Endodermal cell (in vitro differentiated cells): ENCODE data around the gene ZNF689. TPM values are rescaled to one million over a fixed set of nuclear protein-coding genes. Genes with fewer than 3 reads are reported as not detected.

Source experiments
- DNase-seq: peaks from one replicate; pipeline ENCODE4 v3.0.0-alpha.2; 2017
- H3K27ac ChIP-seq: 2 replicates; pipeline ENCODE4 v1.5.1; 2013; ENCODE audit warnings: mild to moderate bottlenecking, low read depth, low read length, moderate library complexity
- H3K27me3 ChIP-seq: 2 replicates; pipeline ENCODE4 v1.6.1; 2013; ENCODE audit warnings: mild to moderate bottlenecking, low read length, moderate library complexity; ENCODE audit not compliant: insufficient read depth, control insufficient read depth, poor library complexity, severe bottlenecking
- H3K36me3 ChIP-seq: 2 replicates; pipeline ENCODE4 v1.7.0; 2013; ENCODE audit warnings: mild to moderate bottlenecking, low read length, moderate library complexity; ENCODE audit not compliant: control insufficient read depth, insufficient read depth
- H3K4me1 ChIP-seq: one replicate; pipeline ENCODE4 v1.7.0; 2013; ENCODE audit warnings: low read length; ENCODE audit not compliant: control insufficient read depth, insufficient read depth
- H3K4me3 ChIP-seq: 2 replicates; pipeline ENCODE4 v1.5.1; 2013; ENCODE audit warnings: mild to moderate bottlenecking, low read length, moderate library complexity
- H3K9ac ChIP-seq: 2 replicates; pipeline ENCODE4 v1.6.1; 2013; ENCODE audit warnings: mild to moderate bottlenecking, low read length, moderate library complexity; ENCODE audit not compliant: poor library complexity, severe bottlenecking; ENCODE audit errors: extremely low read depth
- H3K9me3 ChIP-seq: 2 replicates; pipeline ENCODE4 v1.6.1; 2013; ENCODE audit warnings: mild to moderate bottlenecking, low read length, moderate library complexity; ENCODE audit not compliant: control insufficient read depth
- H3K27ac Mint-ChIP-seq: 2 replicates; pipeline ENCODE4 v1.8.0; 2020; ENCODE audit warnings: mixed read lengths
- H3K27me3 Mint-ChIP-seq: 2 replicates; pipeline ENCODE4 v1.8.0; 2021; ENCODE audit warnings: mild to moderate bottlenecking, mixed read lengths; ENCODE audit not compliant: insufficient read depth
- H3K36me3 Mint-ChIP-seq: 2 replicates; pipeline ENCODE4 v1.8.0; 2020; ENCODE audit warnings: low read depth, mixed read lengths
- H3K4me1 Mint-ChIP-seq: 2 replicates; pipeline ENCODE4 v1.8.0; 2020; ENCODE audit warnings: mixed read lengths
- H3K4me3 Mint-ChIP-seq: 2 replicates; pipeline ENCODE4 v1.8.0; 2020; ENCODE audit warnings: mild to moderate bottlenecking, moderate library complexity, mixed read lengths
- H3K9me3 Mint-ChIP-seq: 2 replicates; pipeline ENCODE4 v1.8.0; 2020; ENCODE audit warnings: mild to moderate bottlenecking, mixed read lengths
- whole genome bisulfite sequencing, 2 experiments: methylation state at CpG; one replicate each; pipeline versions ENCODE4 v1.1.5 to v1.1.7; 2013; ENCODE audit warnings: missing lambda C conversion rate in 2 of 2, mixed read lengths in 1 of 2; ENCODE audit not compliant: insufficient coverage in 1 of 2, insufficient read length in 1 of 2; 5-methylcytosine and 5-hydroxymethylcytosine counted together
- total RNA-seq, 2 donors: library from RNA; stranded (reverse); fragmentation: NEBNext Ultra II Directional in 1 of 2; extraction: Animal tissue kit (Norgen Biotek cat#: 25700) in 1 of 2; gene quantifications; 2 replicates in 1 of 2; 3 replicates in 1 of 2; pipeline ENCODE4 v1.2.1, GENCODE V29; 2021
- TF ChIP-seq, protein P1 (sequence below): fragments of 200-600 bp; sonication (generic); conservative IDR thresholded peaks from 2 replicates; pipeline ENCODE4 v1.5.0; 2021; ENCODE audit warnings: antibody characterized with exemption, mild to moderate bottlenecking

ZNF689 gene
- total RNA-seq, 2 donors from 2014 or later, result 13.0 to 15.8 TPM

DNA sequence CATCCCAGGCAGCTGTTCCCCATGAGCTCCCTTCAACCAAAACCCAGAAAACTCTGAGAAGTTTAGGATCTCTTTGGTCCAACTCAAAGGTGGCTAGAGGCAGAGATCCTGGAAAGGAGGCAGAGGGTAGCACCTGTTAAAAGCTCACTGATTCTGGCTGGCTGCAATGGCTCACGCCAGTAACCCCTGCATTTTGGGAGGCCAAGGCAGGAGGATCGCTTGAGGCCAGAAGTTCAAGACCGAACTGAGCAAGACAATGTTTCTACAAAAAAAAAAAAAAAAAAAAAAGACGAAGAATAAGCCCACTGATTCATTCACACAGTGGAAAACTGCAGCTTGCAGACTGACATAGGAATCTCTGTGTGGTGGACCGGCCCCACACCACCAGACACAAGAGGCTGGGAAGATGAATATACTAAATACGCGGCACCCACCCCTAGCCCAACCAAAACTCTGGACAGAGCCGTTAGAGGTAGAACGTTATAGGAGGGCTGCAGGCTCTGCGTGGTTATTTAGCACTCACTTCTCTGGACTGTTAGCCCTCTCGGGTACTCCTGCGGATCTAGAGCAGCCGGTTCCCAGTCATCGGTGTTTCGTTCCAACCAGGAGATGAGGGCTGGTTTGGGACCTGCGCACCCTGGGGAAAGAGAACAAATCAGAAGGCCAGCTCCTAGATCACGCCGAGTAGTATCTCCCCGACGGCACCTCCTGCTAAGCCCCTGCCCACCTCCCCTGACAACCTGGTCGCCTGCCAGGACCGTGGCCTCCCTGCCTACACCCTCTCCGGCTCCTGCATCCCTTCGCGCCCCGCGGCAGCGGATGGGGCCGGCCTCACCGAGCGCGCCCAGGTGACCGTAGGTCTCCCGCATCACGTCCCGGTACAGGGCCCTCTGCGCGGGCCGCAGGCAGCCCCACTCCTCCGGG, 925 bp downstream of the ZNF689 start:
- 16 to 18% methylated on average over 22 to 40 of the region's 40 CpGs for WGBS, 2 experiments
- Histone ChIP-seq H3K36me3 (peaks cover 34% of the 10 kb centered on the region), H3K4me3 (peak overlapping the region; percentile 95), H3K4me1 (peaks cover 3% of the 10 kb centered on the region), H3K9me3 (no peaks in the 10 kb centered on the region), H3K27me3 (no peaks in the 10 kb centered on the region), H3K9ac (peak overlapping the region; percentile 95), H3K27ac (peak overlapping the region; percentile 87)
- peak overlapping the region; percentile 77 for H3K4me3 Mint-ChIP-seq
- peaks cover 25% of the 10 kb centered on the region for H3K36me3 Mint-ChIP-seq
- DNase-seq, result peak; percentile 80
- TF ChIP-seq, protein P1, sequence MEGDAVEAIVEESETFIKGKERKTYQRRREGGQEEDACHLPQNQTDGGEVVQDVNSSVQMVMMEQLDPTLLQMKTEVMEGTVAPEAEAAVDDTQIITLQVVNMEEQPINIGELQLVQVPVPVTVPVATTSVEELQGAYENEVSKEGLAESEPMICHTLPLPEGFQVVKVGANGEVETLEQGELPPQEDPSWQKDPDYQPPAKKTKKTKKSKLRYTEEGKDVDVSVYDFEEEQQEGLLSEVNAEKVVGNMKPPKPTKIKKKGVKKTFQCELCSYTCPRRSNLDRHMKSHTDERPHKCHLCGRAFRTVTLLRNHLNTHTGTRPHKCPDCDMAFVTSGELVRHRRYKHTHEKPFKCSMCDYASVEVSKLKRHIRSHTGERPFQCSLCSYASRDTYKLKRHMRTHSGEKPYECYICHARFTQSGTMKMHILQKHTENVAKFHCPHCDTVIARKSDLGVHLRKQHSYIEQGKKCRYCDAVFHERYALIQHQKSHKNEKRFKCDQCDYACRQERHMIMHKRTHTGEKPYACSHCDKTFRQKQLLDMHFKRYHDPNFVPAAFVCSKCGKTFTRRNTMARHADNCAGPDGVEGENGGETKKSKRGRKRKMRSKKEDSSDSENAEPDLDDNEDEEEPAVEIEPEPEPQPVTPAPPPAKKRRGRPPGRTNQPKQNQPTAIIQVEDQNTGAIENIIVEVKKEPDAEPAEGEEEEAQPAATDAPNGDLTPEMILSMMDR, result no peak
- peak overlapping the region; percentile 92 for H3K27ac Mint-ChIP-seq
- H3K9me3 Mint-ChIP-seq, result no peaks in the 10 kb centered on the region
- H3K4me1 Mint-ChIP-seq, result peaks cover 3% of the 10 kb centered on the region
- no peaks in the 10 kb centered on the region for H3K27me3 Mint-ChIP-seq

DNA sequence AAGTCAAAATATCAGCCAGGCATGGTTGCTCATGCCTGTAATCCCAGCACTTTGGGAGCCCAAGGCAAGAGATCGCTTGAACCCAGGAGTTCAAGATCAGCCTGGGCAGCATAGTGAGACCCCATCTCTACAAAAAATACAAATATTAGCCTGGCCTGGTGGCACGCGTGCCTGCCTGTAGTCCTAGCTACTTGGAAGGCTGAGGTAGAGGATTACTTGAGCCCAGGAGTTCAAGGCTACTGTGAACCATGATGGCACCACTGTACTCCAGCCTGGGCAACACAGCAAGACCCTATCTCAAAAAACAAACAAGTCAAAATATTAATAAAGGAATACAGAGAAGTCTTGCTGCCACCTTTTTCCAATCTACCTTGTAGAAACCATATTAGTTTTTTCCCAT, 4.2 kb downstream of the ZNF689 start:
- Mint-ChIP-seq H3K27me3 (no peaks in the 10 kb centered on the region), H3K4me1 (peaks cover 3% of the 10 kb centered on the region), H3K4me3 (no peak overlapping the region), H3K9me3 (no peaks in the 10 kb centered on the region), H3K27ac (no peak overlapping the region), H3K36me3 (peaks cover 38% of the 10 kb centered on the region)
- peaks cover 3% of the 10 kb centered on the region for H3K4me1 ChIP-seq
- TF ChIP-seq, protein P1, result no peak
- no peak overlapping the region for H3K4me3 ChIP-seq
- DNase-seq, result no peak
- H3K9me3 ChIP-seq, result peaks cover under 1% of the 10 kb centered on the region
- 87 to 95% methylated on average over 3 of the region's 3 CpGs for WGBS, 2 experiments
- no peak overlapping the region for H3K27ac ChIP-seq
- H3K27me3 ChIP-seq, result no peaks in the 10 kb centered on the region
- no peak overlapping the region for H3K9ac ChIP-seq
- peaks cover 42% of the 10 kb centered on the region for H3K36me3 ChIP-seq

DNA sequence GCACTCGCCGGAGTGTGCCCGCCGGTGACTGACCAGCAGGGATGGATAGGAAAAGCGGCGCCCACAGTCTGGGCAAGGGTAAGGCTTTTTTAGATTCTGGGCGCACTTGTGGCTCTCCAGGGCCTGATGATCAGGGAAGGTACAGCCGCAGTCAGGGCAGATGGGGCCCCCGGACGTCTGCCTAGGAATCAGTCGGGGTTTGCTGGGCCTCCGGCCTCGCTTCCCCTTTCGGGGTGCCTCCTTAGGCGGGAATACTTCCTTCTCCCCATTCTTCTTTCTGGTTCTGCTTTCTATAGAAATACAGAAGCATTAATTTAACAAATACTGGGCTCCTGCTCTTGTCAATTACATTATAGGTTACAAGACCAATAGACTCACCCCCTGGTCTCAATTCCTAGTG, 5.0 kb downstream of the ZNF689 start:
- no peak overlapping the region for H3K4me3 Mint-ChIP-seq
- no peaks in the 10 kb centered on the region for H3K27me3 Mint-ChIP-seq
- Histone ChIP-seq H3K9ac (no peak overlapping the region), H3K27ac (no peak overlapping the region), H3K9me3 (peaks cover 7% of the 10 kb centered on the region), H3K27me3 (no peaks in the 10 kb centered on the region), H3K4me1 (peaks cover 3% of the 10 kb centered on the region), H3K4me3 (no peak overlapping the region), H3K36me3 (peaks cover 42% of the 10 kb centered on the region)
- no peaks in the 10 kb centered on the region for H3K9me3 Mint-ChIP-seq
- WGBS, 2 experiments, result 94 to 98% methylated on average over 9 to 15 of the region's 15 CpGs
- no peak overlapping the region for H3K27ac Mint-ChIP-seq
- H3K36me3 Mint-ChIP-seq, result peaks cover 38% of the 10 kb centered on the region
- H3K4me1 Mint-ChIP-seq, result no peaks in the 10 kb centered on the region
- TF ChIP-seq, protein P1, result no peak
- no peak for DNase-seq
